GM19467 (cell line): ENCODE measurements around the gene MYO3A.
A peak's percentile ranks its signal among the peaks of the same experiment; 100 is the strongest.

Source experiments
- ATAC-seq: cut with Tn5 transposase; IDR thresholded peaks from one replicate; pipeline ENCODE4 v1.9.1; 2021; ENCODE audit warnings: mild to moderate bottlenecking, moderate library complexity; ENCODE audit not compliant: unreplicated experiment

The MYO3A gene, protein sequence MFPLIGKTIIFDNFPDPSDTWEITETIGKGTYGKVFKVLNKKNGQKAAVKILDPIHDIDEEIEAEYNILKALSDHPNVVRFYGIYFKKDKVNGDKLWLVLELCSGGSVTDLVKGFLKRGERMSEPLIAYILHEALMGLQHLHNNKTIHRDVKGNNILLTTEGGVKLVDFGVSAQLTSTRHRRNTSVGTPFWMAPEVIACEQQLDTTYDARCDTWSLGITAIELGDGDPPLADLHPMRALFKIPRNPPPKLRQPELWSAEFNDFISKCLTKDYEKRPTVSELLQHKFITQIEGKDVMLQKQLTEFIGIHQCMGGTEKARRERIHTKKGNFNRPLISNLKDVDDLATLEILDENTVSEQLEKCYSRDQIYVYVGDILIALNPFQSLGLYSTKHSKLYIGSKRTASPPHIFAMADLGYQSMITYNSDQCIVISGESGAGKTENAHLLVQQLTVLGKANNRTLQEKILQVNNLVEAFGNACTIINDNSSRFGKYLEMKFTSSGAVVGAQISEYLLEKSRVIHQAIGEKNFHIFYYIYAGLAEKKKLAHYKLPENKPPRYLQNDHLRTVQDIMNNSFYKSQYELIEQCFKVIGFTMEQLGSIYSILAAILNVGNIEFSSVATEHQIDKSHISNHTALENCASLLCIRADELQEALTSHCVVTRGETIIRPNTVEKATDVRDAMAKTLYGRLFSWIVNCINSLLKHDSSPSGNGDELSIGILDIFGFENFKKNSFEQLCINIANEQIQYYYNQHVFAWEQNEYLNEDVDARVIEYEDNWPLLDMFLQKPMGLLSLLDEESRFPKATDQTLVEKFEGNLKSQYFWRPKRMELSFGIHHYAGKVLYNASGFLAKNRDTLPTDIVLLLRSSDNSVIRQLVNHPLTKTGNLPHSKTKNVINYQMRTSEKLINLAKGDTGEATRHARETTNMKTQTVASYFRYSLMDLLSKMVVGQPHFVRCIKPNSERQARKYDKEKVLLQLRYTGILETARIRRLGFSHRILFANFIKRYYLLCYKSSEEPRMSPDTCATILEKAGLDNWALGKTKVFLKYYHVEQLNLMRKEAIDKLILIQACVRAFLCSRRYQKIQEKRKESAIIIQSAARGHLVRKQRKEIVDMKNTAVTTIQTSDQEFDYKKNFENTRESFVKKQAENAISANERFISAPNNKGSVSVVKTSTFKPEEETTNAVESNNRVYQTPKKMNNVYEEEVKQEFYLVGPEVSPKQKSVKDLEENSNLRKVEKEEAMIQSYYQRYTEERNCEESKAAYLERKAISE (N-terminal part only)

GRCh38 chr10:25933653-25934608 lies at the start of gene MYO3A:
MYO3A (plus strand) TSS chr10:25934229; CDS start chr10:25952111, 17,882 bp downstream.
- no peak for ATAC-seq

DNA sequence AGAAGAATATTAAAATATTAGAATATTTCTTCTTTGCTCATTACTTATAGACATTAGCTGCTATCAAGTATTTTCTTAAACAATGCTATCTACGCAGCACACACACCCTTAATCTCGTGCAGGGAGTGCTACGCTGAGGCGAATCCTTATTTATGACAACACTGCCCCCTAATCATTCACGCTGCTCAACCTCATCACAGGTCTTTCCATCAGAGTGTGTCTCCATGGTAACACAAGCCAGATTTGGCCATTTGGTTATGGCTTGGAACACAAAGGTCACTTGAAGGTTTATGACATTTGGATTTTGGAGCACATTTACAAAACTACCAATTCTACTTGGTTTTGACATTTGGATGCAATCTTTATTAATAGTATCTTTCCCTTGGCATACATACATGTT lies 45.4 kb upstream of the MYO3A start:
- ATAC-seq, result no peak

DNA sequence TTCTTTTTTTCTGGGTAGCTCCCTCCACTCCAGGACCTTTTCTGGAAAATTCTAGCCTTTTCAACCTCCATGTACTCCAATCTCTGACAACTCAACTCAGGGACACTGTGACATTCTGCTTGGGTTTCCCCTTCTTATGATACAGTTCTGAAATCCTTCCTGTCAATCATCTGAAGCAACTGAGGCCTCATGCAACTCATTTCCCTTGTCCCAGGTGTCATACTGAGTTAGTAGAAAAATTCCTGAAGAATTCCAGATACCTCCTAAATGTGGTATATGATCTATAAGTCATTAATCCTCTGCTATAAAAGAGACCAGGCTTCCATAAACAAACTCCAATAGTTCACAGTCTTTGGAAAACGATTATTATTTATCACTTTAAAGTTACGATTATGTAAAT lies 43.0 kb upstream of the MYO3A start:
- ATAC-seq, result no peak

- ATAC-seq, result no peak
Measured at GRCh38 chr10:25895856-25896255, 38.2 kb upstream of the MYO3A start.

- no peak for ATAC-seq
Measured at GRCh38 chr10:25896421-25896820, 37.6 kb upstream of the MYO3A start.

DNA sequence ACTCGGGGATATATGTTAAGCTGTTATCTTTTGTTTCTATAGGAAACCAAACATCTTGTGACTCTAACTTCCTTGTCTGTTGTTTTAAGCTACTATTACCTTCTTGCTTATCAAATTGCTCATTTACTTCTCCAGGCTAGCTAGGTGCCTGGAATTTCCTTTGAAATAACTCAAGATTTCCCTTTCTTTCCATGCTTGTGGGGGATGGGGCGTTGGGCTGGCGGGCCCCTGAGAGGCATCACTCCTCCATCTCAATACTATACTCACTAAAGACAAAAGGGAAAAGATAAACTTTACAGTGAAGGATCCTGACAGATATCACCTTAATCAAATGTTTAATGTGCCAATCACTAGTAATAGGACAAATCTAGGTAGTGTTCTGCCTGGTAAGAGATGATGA lies 34.7 kb upstream of the MYO3A start:
- no peak for ATAC-seq

GRCh38 chr10:25901199-25901598 lies 32.8 kb upstream of the MYO3A start:
- no peak for ATAC-seq

- ATAC-seq, result peak; percentile 50
Measured at GRCh38 chr10:25902002-25902401, 32.0 kb upstream of the MYO3A start.

GRCh38 chr10:25907261-25907660 lies 26.8 kb upstream of the MYO3A start:
- ATAC-seq, result no peak

GRCh38 chr10:25912866-25913265 lies 21.2 kb upstream of the MYO3A start:
- no peak for ATAC-seq

DNA sequence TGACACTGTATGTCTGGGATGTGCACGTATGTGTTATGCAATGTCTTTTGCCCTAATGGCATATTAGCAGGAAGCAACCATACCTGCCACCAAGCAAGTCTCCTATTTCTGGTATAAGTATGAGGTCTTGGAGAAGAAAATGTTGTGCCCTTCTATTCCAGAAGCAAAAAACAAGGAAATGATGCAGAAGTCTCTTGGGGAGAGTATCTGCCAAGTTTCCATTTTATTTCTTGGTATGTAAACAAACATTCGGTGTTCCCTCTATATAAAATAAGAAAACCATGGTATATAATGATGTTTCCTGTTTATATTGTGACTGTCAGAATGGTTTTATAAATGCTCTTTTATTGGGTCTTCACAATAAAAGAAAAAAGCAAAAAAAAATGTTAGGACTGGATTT lies 19.3 kb upstream of the MYO3A start:
- no peak for ATAC-seq

DNA sequence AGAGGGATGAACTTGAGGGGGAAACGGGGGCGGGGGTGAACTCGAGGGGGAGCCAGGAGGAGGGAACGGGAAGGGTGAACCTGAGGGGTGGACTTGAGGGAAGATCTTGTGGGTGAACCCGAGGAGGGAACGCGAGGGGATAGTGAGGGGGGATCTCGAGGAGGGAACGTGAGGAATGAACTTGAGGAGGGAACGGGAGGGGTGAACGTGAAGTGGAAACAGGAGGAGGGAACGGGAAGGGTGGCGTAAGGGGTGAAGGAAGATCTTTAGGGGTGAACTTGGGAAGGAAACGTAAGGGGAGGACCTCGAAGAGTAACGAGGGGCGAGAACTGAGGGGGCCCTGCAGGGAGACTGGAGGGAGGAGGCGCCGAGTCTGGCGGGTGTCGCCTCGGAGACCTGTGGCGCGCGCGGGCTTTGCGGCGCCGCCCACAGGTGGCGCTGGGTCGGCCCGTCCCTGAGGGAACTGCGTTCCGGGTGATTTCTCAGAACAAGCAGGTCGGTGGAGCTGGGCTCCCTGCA lies 651 bp downstream of the MYO3A start:
- ATAC-seq, result no peak

- ATAC-seq, result no peak
Measured at GRCh38 chr10:25938405-25938804, 4.4 kb downstream of the MYO3A start.

DNA sequence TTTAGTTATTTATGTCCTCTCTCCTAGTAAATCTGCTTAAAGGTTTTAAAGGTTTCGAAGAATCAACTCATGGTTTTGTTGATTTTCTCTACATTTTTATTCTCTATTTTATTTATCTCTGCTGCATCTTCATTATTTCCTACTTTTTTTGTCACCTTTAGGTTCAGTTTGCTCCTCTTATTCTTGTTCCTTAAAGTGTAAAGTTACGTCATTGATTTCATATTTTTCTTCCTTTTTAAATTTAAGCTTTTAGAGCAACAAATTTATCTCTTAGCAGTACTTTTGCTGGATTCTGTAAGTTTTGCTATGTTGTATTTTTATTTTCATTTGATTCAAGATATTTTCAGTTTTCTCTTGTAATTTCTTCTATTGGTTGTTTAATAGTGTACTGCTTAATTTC lies 10.7 kb downstream of the MYO3A start:
- ATAC-seq, result no peak

- ATAC-seq, result no peak
Measured at GRCh38 chr10:25952857-25953256, 18.8 kb downstream of the MYO3A start.

- no peak for ATAC-seq
Measured at GRCh38 chr10:25954851-25955250, 20.8 kb downstream of the MYO3A start.

- ATAC-seq, result no peak
Measured at GRCh38 chr10:25959540-25960232, 25.7 kb downstream of the MYO3A start.

DNA sequence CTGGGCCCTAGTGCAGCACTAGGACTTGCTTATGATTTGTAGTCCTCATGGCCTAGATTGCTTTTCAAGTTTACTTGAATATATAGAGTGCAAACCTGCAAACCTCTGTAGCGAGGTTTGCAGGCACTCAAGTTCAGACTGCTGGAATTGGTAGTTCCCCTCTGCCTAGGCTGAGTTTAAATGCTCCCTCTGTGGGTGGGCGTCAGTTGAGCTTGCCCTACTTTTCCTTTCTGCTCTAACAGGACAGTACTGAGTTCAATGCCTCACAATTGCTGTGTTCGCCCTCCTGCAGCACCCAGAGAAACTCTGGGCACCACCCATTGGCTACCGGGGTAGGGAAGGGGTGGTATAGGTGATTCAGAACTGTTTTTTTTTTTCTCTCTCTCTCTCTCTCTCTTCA lies 31.6 kb downstream of the MYO3A start:
- ATAC-seq, result no peak

GRCh38 chr10:25966844-25967243 lies 32.8 kb downstream of the MYO3A start:
- no peak for ATAC-seq
